Vagina (tissue), 2 donors: ENCODE measurements around the gene MAP2K7. TPM values are rescaled to one million over a fixed set of nuclear protein-coding genes. Genes with fewer than 3 reads are reported as not detected.
"Not testable (repeated sequence)": the region's sequence is repeated elsewhere in the genome, so short reads cannot be mapped to it uniquely, and the experiment has no call there.

Experiments used
- DNase-seq, 2 donors: peaks; one replicate each; pipeline ENCODE4 v3.0.0-alpha.2; 2017; ENCODE audit errors: extremely low spot score in 2 of 2
- H3K27ac ChIP-seq: fragments of 200-600 bp; sonication (generic); one replicate; pipeline ENCODE4 v1.5.1; 2019
- H3K27me3 ChIP-seq: fragments of 200-600 bp; sonication (generic); one replicate; pipeline ENCODE4 v1.5.1; 2019
- H3K36me3 ChIP-seq, 2 donors: fragments of 200-600 bp; sonication (generic); one replicate each; pipeline ENCODE4 v1.5.1; 2017 to 2019
- H3K4me1 ChIP-seq: fragments of 200-600 bp; sonication (generic); one replicate; pipeline ENCODE4 v1.5.1; 2019
- H3K4me3 ChIP-seq, 2 donors: fragments of 200-600 bp; sonication (generic); 1 replicate in 1 of 2; 2 replicates in 1 of 2; pipeline ENCODE4 v1.5.1; 2016 to 2019
- H3K9me3 ChIP-seq: fragments of 200-600 bp; sonication (generic); one replicate; pipeline ENCODE4 v1.5.1; 2019
- CTCF ChIP-seq, 3 experiments: fragments of 450-650 bp in 2 of 3; fragments of 200-600 bp in 1 of 3; sonication (generic) in 1 of 3; IDR thresholded peaks; one replicate each; pipeline ENCODE4 v1.5.1; 2017 to 2019; ENCODE audit warnings: antibody characterized with exemption in 3 of 3, mild to moderate bottlenecking in 2 of 3, moderate library complexity in 2 of 3
- POLR2A ChIP-seq, 2 donors: fragments of 450-650 bp; IDR thresholded peaks; one replicate each; pipeline ENCODE4 v1.6.1; 2017; ENCODE audit warnings: antibody characterized with exemption in 2 of 2, mild to moderate bottlenecking in 2 of 2, moderate library complexity in 2 of 2
- POLR2AphosphoS5 ChIP-seq, 2 donors: sonication (generic); formaldehyde crosslinking; IDR thresholded peaks; one replicate each; pipeline ENCODE4 v1.9.0; 2017; ENCODE audit warnings: antibody characterized with exemption in 2 of 2, mild to moderate bottlenecking in 2 of 2, low read depth in 1 of 2; ENCODE audit not compliant: insufficient read depth in 1 of 2
- intact Hi-C: fragments of 100-400 bp; cut with DNase I; formaldehyde crosslinking; loops from one replicate; pipeline ENCODE4 v1.15.1; 2023
- total RNA-seq: library from RNA; depleted of rRNA; stranded (reverse); fragments of >200 nt; gene quantifications from one replicate; pipeline ENCODE4 v1.2.3, GENCODE V29; 2016

The MAP2K7 gene
- total RNA-seq, 1 donor from 2014 or later, result 26.8 TPM

GRCh38 chr19:7857727-7858108, 46.0 kb upstream of the MAP2K7 start:
- no peaks in the 10 kb centered on the region for H3K9me3 ChIP-seq
- H3K36me3 ChIP-seq, result no peaks in the 10 kb centered on the region
- no peaks in the 10 kb centered on the region for H3K27me3 ChIP-seq
- no peak overlapping the region for H3K4me3 ChIP-seq
- no peak for DNase-seq
- no peak for TF ChIP-seq CTCF (IDR thresholded peaks at IDR 0.05)
- no peak for TF ChIP-seq POLR2A (IDR thresholded peaks at IDR 0.05)
- TF ChIP-seq POLR2AphosphoS5 (IDR thresholded peaks at IDR 0.05; ENCODE audit: insufficient read depth in 1 of 2, low read depth in 1 of 2), result no peak
- peaks cover 16% of the 10 kb centered on the region for H3K4me1 ChIP-seq
- intact Hi-C loops, result no loop called here
- H3K27ac ChIP-seq, result no peak overlapping the region

- DNase-seq, result no peak
- H3K4me1 ChIP-seq, result peaks cover 11% of the 10 kb centered on the region
- no peak overlapping the region for H3K4me3 ChIP-seq
- no peaks in the 10 kb centered on the region for H3K27me3 ChIP-seq
- H3K36me3 ChIP-seq, result no peaks in the 10 kb centered on the region
- no peak overlapping the region for H3K27ac ChIP-seq
- no peaks in the 10 kb centered on the region for H3K9me3 ChIP-seq
- TF ChIP-seq POLR2A (IDR thresholded peaks at IDR 0.05) (no peak), CTCF (IDR thresholded peaks at IDR 0.05) (no peak), POLR2AphosphoS5 (IDR thresholded peaks at IDR 0.05; ENCODE audit: insufficient read depth in 1 of 2, low read depth in 1 of 2) (no peak)
- intact Hi-C loops, result no loop called here
These were observed 45.4 kb upstream of the MAP2K7 start for GRCh38 chr19:7858109-7858770.

- H3K4me1 ChIP-seq, H3K9me3 ChIP-seq, H3K36me3 ChIP-seq, H3K27ac ChIP-seq, H3K4me3 ChIP-seq, H3K27me3 ChIP-seq, intact Hi-C loops, DNase-seq: not testable (repeated sequence)
These were observed 44.6 kb upstream of the MAP2K7 start for GRCh38 chr19:7859087-7859486.

- Histone ChIP-seq H3K27me3 (no peaks in the 10 kb centered on the region), H3K36me3 (no peaks in the 10 kb centered on the region), H3K9me3 (no peaks in the 10 kb centered on the region), H3K4me1 (peaks cover 8% of the 10 kb centered on the region), H3K27ac (no peak overlapping the region), H3K4me3 (no peak overlapping the region)
- DNase-seq, result no peak
- intact Hi-C loops, result no loop called here
- TF ChIP-seq CTCF (IDR thresholded peaks at IDR 0.05) (no peak), POLR2A (IDR thresholded peaks at IDR 0.05) (no peak), POLR2AphosphoS5 (IDR thresholded peaks at IDR 0.05; ENCODE audit: insufficient read depth in 1 of 2, low read depth in 1 of 2) (no peak)
These were observed 43.6 kb upstream of the MAP2K7 start for GRCh38 chr19:7859831-7860713.

- H3K36me3 ChIP-seq, result no peaks in the 10 kb centered on the region
- intact Hi-C loops, result no loop called here
These were observed 42.7 kb upstream of the MAP2K7 start for GRCh38 chr19:7860714-7861618.

More at GRCh38 chr19:7860714-7861618, 42.7 kb upstream of the MAP2K7 start:
- Histone ChIP-seq H3K27ac (no peak overlapping the region), H3K9me3 (no peaks in the 10 kb centered on the region), H3K4me3 (no peak overlapping the region), H3K4me1 (peaks cover 8% of the 10 kb centered on the region), H3K27me3 (no peaks in the 10 kb centered on the region)
- DNase-seq, result no peak
- TF ChIP-seq CTCF (IDR thresholded peaks at IDR 0.05), result no peak
- TF ChIP-seq POLR2A (IDR thresholded peaks at IDR 0.05), result no peak
- TF ChIP-seq POLR2AphosphoS5 (IDR thresholded peaks at IDR 0.05; ENCODE audit: insufficient read depth in 1 of 2, low read depth in 1 of 2), result no peak
